Effector memory CD4-positive, alpha-beta T cell (primary cell): ENCODE measurements around the gene CPNE2.

Experiments used
- DNase-seq, 3 donors: peaks; one replicate each; pipeline ENCODE4 v3.0.0-alpha.2; 2020
- H3K27ac ChIP-seq: 2 replicates; pipeline ENCODE4 v1.7.0; 2013; ENCODE audit warnings: mild to moderate bottlenecking, low read length, moderate library complexity; ENCODE audit not compliant: insufficient read depth, poor library complexity, severe bottlenecking
- H3K27me3 ChIP-seq: replicated peaks from 2 replicates; pipeline ENCODE4 v1.7.0; 2013; ENCODE audit warnings: mild to moderate bottlenecking, low read length; ENCODE audit not compliant: insufficient read depth, control insufficient read depth, poor library complexity, severe bottlenecking
- H3K36me3 ChIP-seq: 2 replicates; pipeline ENCODE4 v1.7.0; 2013; ENCODE audit warnings: mild to moderate bottlenecking, low read length, moderate library complexity; ENCODE audit not compliant: control insufficient read depth, insufficient read depth
- H3K4me1 ChIP-seq: 2 replicates; pipeline ENCODE4 v1.7.0; 2013; ENCODE audit warnings: low read length, mild to moderate bottlenecking; ENCODE audit not compliant: control insufficient read depth, insufficient read depth, poor library complexity, severe bottlenecking
- H3K4me3 ChIP-seq: 2 replicates; pipeline ENCODE4 v1.7.0; 2013; ENCODE audit warnings: low read length, low read depth, mild to moderate bottlenecking; ENCODE audit not compliant: insufficient read depth, poor library complexity, severe bottlenecking
- H3K9me3 ChIP-seq: 2 replicates; pipeline ENCODE4 v1.7.0; 2013; ENCODE audit warnings: mild to moderate bottlenecking, low read length, moderate library complexity; ENCODE audit not compliant: control insufficient read depth

The CPNE2 gene

GRCh38 chr16:57165938-57166337, 73.6 kb downstream of the CPNE2 start:
- DNase-seq = no peak
- Histone ChIP-seq H3K9me3 (no peaks in the 10 kb centered on the region), H3K27me3 (no peaks in the 10 kb centered on the region), H3K36me3 (peaks cover 57% of the 10 kb centered on the region), H3K27ac (no peak overlapping the region), H3K4me3 (no peak overlapping the region), H3K4me1 (no peaks in the 10 kb centered on the region)

GRCh38 chr16:57166451-57166850, 74.1 kb downstream of the CPNE2 start:
- no peaks in the 10 kb centered on the region for H3K9me3 ChIP-seq
- H3K36me3 ChIP-seq = peaks cover 62% of the 10 kb centered on the region
- H3K4me3 ChIP-seq = no peak overlapping the region
- H3K4me1 ChIP-seq = no peaks in the 10 kb centered on the region
- DNase-seq = no peak
- no peak overlapping the region for H3K27ac ChIP-seq
- H3K27me3 ChIP-seq = no peaks in the 10 kb centered on the region

GRCh38 chr16:57166951-57167350, 74.6 kb downstream of the CPNE2 start:
- Histone ChIP-seq H3K27me3 (no peaks in the 10 kb centered on the region), H3K4me3 (no peak overlapping the region), H3K27ac (no peak overlapping the region), H3K4me1 (no peaks in the 10 kb centered on the region), H3K9me3 (no peaks in the 10 kb centered on the region), H3K36me3 (peaks cover 66% of the 10 kb centered on the region)
- no peak for DNase-seq

- Histone ChIP-seq H3K4me3 (no peak overlapping the region), H3K27me3 (no peaks in the 10 kb centered on the region), H3K36me3 (peaks cover 64% of the 10 kb centered on the region), H3K27ac (no peak overlapping the region), H3K9me3 (no peaks in the 10 kb centered on the region), H3K4me1 (no peaks in the 10 kb centered on the region)
- DNase-seq = no peak
These were observed 75.2 kb downstream of the CPNE2 start for GRCh38 chr16:57167538-57167937.

GRCh38 chr16:57167953-57168352, 75.6 kb downstream of the CPNE2 start:
- no peaks in the 10 kb centered on the region for H3K9me3 ChIP-seq
- H3K4me1 ChIP-seq = no peaks in the 10 kb centered on the region
- peaks cover 64% of the 10 kb centered on the region for H3K36me3 ChIP-seq
- no peak overlapping the region for H3K4me3 ChIP-seq
- no peak for DNase-seq
- no peaks in the 10 kb centered on the region for H3K27me3 ChIP-seq
- H3K27ac ChIP-seq = no peak overlapping the region

GRCh38 chr16:57169327-57169726, 76.9 kb downstream of the CPNE2 start:
- Histone ChIP-seq H3K27ac (no peak overlapping the region), H3K27me3 (no peaks in the 10 kb centered on the region), H3K4me3 (no peak overlapping the region), H3K9me3 (no peaks in the 10 kb centered on the region), H3K4me1 (no peaks in the 10 kb centered on the region), H3K36me3 (peaks cover 52% of the 10 kb centered on the region)
- no peak for DNase-seq

- Histone ChIP-seq H3K9me3 (no peaks in the 10 kb centered on the region), H3K4me1 (no peaks in the 10 kb centered on the region), H3K36me3 (peaks cover 31% of the 10 kb centered on the region), H3K27ac (no peak overlapping the region), H3K4me3 (no peak overlapping the region), H3K27me3 (no peaks in the 10 kb centered on the region)
- no peak for DNase-seq
These were observed 80.4 kb downstream of the CPNE2 start for GRCh38 chr16:57172721-57173290.

GRCh38 chr16:57175896-57176295, 83.5 kb downstream of the CPNE2 start:
- H3K27ac ChIP-seq = no peak overlapping the region
- H3K27me3 ChIP-seq = no peaks in the 10 kb centered on the region
- no peak for DNase-seq
- no peaks in the 10 kb centered on the region for H3K4me1 ChIP-seq
- no peak overlapping the region for H3K4me3 ChIP-seq
- H3K9me3 ChIP-seq = no peaks in the 10 kb centered on the region
- H3K36me3 ChIP-seq = peaks cover 20% of the 10 kb centered on the region

- no peak for DNase-seq
- Histone ChIP-seq H3K4me3 (no peak overlapping the region), H3K9me3 (no peaks in the 10 kb centered on the region), H3K27me3 (no peaks in the 10 kb centered on the region), H3K27ac (no peak overlapping the region), H3K36me3 (peaks cover 3% of the 10 kb centered on the region), H3K4me1 (no peaks in the 10 kb centered on the region)
These were observed 85.8 kb downstream of the CPNE2 start for GRCh38 chr16:57178196-57178595.

GRCh38 chr16:57178793-57179212, 86.4 kb downstream of the CPNE2 start:
- DNase-seq = no peak
- no peak overlapping the region for H3K4me3 ChIP-seq

More at GRCh38 chr16:57178793-57179212, 86.4 kb downstream of the CPNE2 start:
- H3K4me1 ChIP-seq = no peaks in the 10 kb centered on the region
- no peak overlapping the region for H3K27ac ChIP-seq
- H3K27me3 ChIP-seq = no peaks in the 10 kb centered on the region
- peaks cover 3% of the 10 kb centered on the region for H3K36me3 ChIP-seq
- H3K9me3 ChIP-seq = no peaks in the 10 kb centered on the region
